Psoas muscle (tissue), 8 donors: Measurements from ENCODE around the gene SUPT6H. TPM values are rescaled to one million over a fixed set of nuclear protein-coding genes. Genes with fewer than 3 reads are reported as not detected.
A peak's percentile ranks its signal among the peaks of the same experiment; 100 is the strongest.

ENCODE experiments used
- ATAC-seq, 4 donors: fragments of 200-7000 bp; cut with Tn5 transposase; one replicate each; pipeline ENCODE4 v1.9.1; 2020; ENCODE audit warnings: moderate library complexity in 3 of 4, mild to moderate bottlenecking in 2 of 4
- DNase-seq, 2 donors: peaks; one replicate each; pipeline ENCODE4 v3.0.0-alpha.2; 2020
- H3K27ac ChIP-seq: fragments of 200-600 bp; one replicate; pipeline ENCODE4 v1.8.0; 2022
- H3K27me3 ChIP-seq, 3 donors: fragments of 200-600 bp in 1 of 3; one replicate each; pipeline versions ENCODE4 v1.6.1 to v1.8.0; 2013 to 2022; ENCODE audit warnings: low read length in 2 of 3, mild to moderate bottlenecking in 2 of 3, moderate library complexity in 1 of 3; ENCODE audit not compliant: insufficient read depth in 3 of 3
- H3K36me3 ChIP-seq, 2 donors: fragments of 200-600 bp in 1 of 2; one replicate each; pipeline versions ENCODE4 v1.6.1 to v1.8.0; 2013 to 2022; ENCODE audit warnings: low read depth in 1 of 2, mild to moderate bottlenecking in 1 of 2, moderate library complexity in 1 of 2; ENCODE audit not compliant: insufficient read depth in 1 of 2
- H3K4me1 ChIP-seq: fragments of 200-600 bp; one replicate; pipeline ENCODE4 v1.8.0; 2022
- H3K4me3 ChIP-seq: fragments of 200-600 bp; one replicate; pipeline ENCODE4 v1.8.0; 2022; ENCODE audit warnings: mild to moderate bottlenecking
- H3K9me3 ChIP-seq: fragments of 200-600 bp; one replicate; pipeline ENCODE4 v1.8.0; 2022
- WGBS, 3 donors: extraction: QIAGEN DNeasy Blood & Tissue Kit; methylation state at CpG; one replicate each; pipeline versions ENCODE4 v1.1.6 to v1.1.7; 2013; 5-methylcytosine and 5-hydroxymethylcytosine counted together
- intact Hi-C, 2 donors: fragments of 100-400 bp; cut with DNase I; formaldehyde crosslinking; loops; one replicate each; pipeline versions ENCODE4 v1.11.0 to v1.14.2; 2022
- long read RNA-seq, 2 donors: library from polyadenylated mRNA; unstranded; transcript quantifications; one replicate each; pipeline ENCODE4 v2.0.0, GENCODE V29; 2021
- polyA plus RNA-seq, 3 donors: library from polyadenylated mRNA; stranded (reverse); fragments of 200-250 nt; gene quantifications; one replicate each; pipeline ENCODE4 v1.2.3, GENCODE V29; 2013
- total RNA-seq, 4 donors: library from RNA; stranded (reverse); fragmentation: NEBNext Ultra II Directional in 2 of 4; extraction: Animal tissue kit (Norgen Biotek cat#: 25700) in 2 of 4; gene quantifications; one replicate each; pipeline versions ENCODE4 v1.2.1 to v1.2.4, GENCODE V29; 2021 to 2023
- TF ChIP-seq, protein P1 (sequence below): fragments of 200-600 bp; IDR thresholded peaks from one replicate; pipeline ENCODE4 v1.8.0; 2022; ENCODE audit warnings: antibody characterized with exemption
- donor health status: healthy with polysubstance abuse.
- donor health status: DM: no; HTN: no; CAD: no; lungs with moderate emphysema.
- donor health status: Bipolar disorder and iron deficiency.
- donor health status: healthy.
- donor health status: DM: yes; HTN: yes; CAD: no.
- donor health status: DM: no; HTN: no; CAD: no.
- donor health status: DM: no; HTN: no; CAD: no.
- donor health status: DM: yes; HTN: yes; CAD: no.

The SUPT6H gene
- total RNA-seq (10 to 100 TPM; 66.1 to 77.4 (median 69.8) TPM), polyA plus RNA-seq (10 to 100 TPM; 28.6 to 70.7 (median 34.8) TPM)
- long read RNA-seq, donor 1, full-length matches to known transcripts = 13 of 33 reads
- long read RNA-seq, donor 1, partial matches to known transcripts = 16 of 33 reads
- long read RNA-seq, donor 1, other reads (novel, unspliced or antisense) = 4 of 33 reads
- long read RNA-seq, donor 2, full-length matches to known transcripts = 13 of 67 reads
- long read RNA-seq, donor 2, partial matches to known transcripts = 47 of 67 reads
- long read RNA-seq, donor 2, other reads (novel, unspliced or antisense) = 7 of 67 reads

DNA sequence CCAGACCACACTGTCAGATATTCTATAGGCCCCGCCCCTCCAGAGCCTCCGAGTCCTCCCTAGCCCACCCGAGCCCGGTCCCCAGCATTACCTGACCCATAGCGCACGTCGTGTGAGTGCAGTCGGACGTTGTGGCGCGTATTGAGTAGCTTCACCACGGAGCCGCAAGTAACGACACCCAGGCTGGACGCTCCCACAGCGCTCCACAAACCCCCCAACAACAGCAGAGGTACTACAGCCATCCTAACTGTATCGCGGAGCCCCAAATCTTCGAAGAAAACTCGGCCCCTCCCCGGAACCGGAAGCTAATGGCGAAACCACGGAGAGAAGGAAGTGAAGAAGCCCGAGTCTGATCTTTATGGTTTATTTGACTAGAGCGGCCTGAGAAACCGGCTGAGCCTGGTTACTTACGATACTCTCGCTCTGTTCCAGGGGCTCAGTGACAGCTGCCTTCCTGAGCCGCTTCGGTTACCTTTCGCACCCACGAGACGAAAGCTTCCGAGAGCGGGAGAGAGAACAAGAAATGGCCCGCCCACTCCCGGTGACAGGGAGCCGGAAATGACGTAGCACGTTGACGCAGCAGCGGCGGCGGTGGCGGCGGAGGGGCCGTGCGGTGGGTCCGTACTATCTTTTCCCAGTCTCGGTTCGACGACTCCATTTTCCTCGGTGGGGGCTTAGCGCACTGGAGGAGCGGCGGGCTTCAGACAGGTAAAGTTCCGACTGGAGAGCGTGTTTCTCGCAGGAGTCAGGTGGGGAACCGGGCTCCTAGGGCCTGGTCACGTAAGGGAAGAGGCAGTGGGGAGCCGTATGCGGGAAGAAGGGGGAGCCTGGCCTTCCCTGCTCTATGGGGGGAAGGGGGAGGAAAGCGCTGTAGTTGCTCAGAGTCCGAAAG lies at the start of gene SUPT6H, which contains the start of gene SDF2:
Gene SUPT6H, plus strand, starts transcription at position 571 of the 892 bp plus-strand sequence. CDS start 11,197 bp downstream, outside the sequence.
Gene SDF2, minus strand, starts transcription at position 272 of the 892 bp plus-strand sequence. Its CDS starts 30 bp downstream, at position 242.
- Histone ChIP-seq H3K4me3 (peak within 1 kb of the TSS; percentile 89), H3K4me1 (peaks cover 37% of the 10 kb centered on the region), H3K36me3 (peaks cover 3 to 47% of the 10 kb centered on the region in 2 donors), H3K9me3 (no peaks in the 10 kb centered on the region), H3K27ac (peak within 1 kb of the TSS; percentile 91), H3K27me3 (no peaks in the 10 kb centered on the region)
- intact Hi-C loops = loop anchor here in 1 of 2 donors (2.0 kb wide), 1 partner anchor 15 kb away; no protein-coding TSS in a partner anchor
- peak; percentile 95 to 98 (median 96) for ATAC-seq
- WGBS, 3 donors = 0 to 1% (median 0%) methylated on average over 66 of the region's 66 CpGs
- DNase-seq = peak; percentile 92 to 94
- TF ChIP-seq, protein P1, sequence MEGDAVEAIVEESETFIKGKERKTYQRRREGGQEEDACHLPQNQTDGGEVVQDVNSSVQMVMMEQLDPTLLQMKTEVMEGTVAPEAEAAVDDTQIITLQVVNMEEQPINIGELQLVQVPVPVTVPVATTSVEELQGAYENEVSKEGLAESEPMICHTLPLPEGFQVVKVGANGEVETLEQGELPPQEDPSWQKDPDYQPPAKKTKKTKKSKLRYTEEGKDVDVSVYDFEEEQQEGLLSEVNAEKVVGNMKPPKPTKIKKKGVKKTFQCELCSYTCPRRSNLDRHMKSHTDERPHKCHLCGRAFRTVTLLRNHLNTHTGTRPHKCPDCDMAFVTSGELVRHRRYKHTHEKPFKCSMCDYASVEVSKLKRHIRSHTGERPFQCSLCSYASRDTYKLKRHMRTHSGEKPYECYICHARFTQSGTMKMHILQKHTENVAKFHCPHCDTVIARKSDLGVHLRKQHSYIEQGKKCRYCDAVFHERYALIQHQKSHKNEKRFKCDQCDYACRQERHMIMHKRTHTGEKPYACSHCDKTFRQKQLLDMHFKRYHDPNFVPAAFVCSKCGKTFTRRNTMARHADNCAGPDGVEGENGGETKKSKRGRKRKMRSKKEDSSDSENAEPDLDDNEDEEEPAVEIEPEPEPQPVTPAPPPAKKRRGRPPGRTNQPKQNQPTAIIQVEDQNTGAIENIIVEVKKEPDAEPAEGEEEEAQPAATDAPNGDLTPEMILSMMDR = no peak

DNA sequence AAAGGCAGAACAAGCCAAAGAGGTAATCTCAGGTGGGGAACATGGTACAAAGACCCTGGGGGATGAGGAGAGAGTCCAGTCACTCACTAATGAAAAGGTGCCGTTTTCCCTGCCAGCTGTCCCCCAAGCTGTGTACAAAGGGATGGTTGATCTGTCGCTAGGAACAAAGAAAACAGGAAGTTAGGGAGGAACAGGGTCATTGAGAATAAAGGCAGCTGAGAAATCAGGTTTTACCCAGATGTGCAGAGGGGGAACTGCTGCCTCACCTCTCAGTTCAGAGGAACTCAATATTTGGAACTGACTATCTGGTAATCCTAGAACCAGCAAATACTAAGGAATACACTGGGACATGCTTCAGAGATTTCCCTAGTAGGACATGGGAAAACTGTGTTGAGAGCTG lies 49.5 kb upstream of the SUPT6H start:
- Histone ChIP-seq H3K4me1 (no peaks in the 10 kb centered on the region), H3K9me3 (no peaks in the 10 kb centered on the region), H3K4me3 (no peak overlapping the region), H3K27me3 (no peaks in the 10 kb centered on the region), H3K27ac (no peak overlapping the region), H3K36me3 (peaks cover 20 to 95% of the 10 kb centered on the region in 2 donors)
- TF ChIP-seq, protein P1 = no peak
- DNase-seq (no peak), ATAC-seq (no peak)
- intact Hi-C loops = loop anchor here (2.0 to 5.0 kb wide), 2 partner anchors 115 to 118 kb away; no protein-coding TSS in a partner anchor
- WGBS, 3 donors = 56 to 79% (median 69%) methylated on average over 2 of the region's 2 CpGs

DNA sequence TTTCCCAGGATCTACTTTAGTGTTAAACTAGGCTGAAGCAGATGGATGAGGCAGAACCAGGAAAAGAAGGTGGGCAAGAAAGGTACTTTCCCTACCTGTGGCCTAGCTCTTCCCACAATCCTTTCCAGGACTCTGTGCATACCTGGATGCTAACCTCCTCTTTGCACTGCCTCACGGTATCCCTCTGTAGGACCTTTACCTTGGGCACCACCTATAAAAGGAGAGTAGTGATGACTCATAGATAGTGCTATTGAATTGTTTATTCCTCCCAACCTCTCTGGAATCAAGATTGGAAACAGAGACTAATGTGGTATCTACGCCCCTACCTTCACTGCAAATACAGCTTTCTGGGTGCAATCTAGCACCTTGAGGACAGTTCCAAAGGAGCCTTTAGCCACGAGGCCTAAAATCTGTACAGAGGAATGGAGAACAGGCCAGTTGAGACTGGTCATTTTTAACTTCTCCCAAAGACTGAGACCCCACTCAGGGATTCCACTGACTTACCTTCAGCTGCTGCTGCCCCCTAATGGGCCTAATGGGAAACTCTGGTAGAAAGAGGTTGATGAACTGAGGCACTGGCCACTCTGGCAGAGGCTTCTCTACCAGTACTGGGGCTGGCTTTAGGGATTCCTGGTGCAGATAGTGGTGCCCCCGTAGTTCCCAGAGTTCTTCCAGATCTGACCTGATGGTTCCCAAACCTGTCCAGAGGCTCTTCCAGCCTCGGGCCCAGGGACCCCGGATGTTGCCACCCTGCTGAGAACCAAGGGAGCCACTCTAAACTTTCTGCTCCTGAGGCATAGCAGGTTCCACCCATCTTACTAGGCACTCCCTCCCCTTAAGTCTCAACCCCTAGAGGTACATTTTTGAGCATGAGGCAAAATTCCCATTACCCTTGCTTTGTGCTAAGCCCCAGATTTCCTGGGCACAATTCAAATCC lies 48.8 kb upstream of the SUPT6H start:
- no peaks in the 10 kb centered on the region for H3K9me3 ChIP-seq
- peaks cover 20 to 98% of the 10 kb centered on the region in 2 donors for H3K36me3 ChIP-seq
- TF ChIP-seq, protein P1 = peak; percentile 54
- ATAC-seq (peak in 2 of 4 donors; percentile 55 to 57), DNase-seq (no peak)
- no peak overlapping the region for H3K27ac ChIP-seq
- H3K4me3 ChIP-seq = no peak overlapping the region
- H3K27me3 ChIP-seq = no peaks in the 10 kb centered on the region
- WGBS, 3 donors = 78 to 81% (median 81%) methylated on average over 6 of the region's 6 CpGs
- H3K4me1 ChIP-seq = no peaks in the 10 kb centered on the region
- intact Hi-C loops = loop anchor here (2.0 to 5.0 kb wide), 2 partner anchors 116 to 118 kb away; no protein-coding TSS in a partner anchor

DNA sequence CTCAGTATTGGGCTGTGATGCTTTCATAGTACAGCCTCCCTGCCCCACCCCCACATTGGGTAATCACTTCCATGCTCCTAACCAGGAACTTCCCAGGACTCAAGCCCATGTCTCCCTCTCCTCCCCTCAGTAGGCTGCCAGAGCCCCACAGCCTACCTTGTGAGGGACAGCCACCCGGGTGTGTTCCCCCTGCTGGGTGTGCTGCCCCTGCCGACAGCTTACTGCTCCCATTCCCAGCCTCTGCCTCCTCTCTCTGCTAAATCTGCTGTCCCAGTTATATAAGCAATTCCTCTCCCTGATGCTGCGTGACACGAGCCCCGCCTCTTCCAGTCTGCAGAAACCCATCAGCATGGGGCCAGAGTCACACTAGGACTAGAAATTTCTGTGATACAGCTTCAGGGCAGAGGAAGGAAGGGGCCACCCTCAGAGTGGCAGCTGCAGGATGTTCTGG lies 48.0 kb upstream of the SUPT6H start, which contains the start of gene RSKR:
Gene RSKR, minus strand, starts transcription at position 255 of the 451 bp plus-strand sequence. Its CDS starts 24 bp downstream, at position 231.
- Histone ChIP-seq H3K4me1 (no peaks in the 10 kb centered on the region), H3K27me3 (no peaks in the 10 kb centered on the region), H3K27ac (no peak within 1 kb of the TSS), H3K4me3 (no peak within 1 kb of the TSS), H3K9me3 (no peaks in the 10 kb centered on the region), H3K36me3 (peaks cover 20 to 98% of the 10 kb centered on the region in 2 donors)
- TF ChIP-seq, protein P1 = no peak
- DNase-seq (no peak), ATAC-seq (peak in 2 of 4 donors; percentile 20 to 22)
- whole genome bisulfite sequencing, 3 donors = 74 to 78% (median 77%) methylated on average over 5 of the region's 5 CpGs
- intact Hi-C loops = loop anchor here (2.0 to 5.0 kb wide), 2 partner anchors 117 to 119 kb away; no protein-coding TSS in a partner anchor
